K562 (cell line): ENCODE measurements around the gene FMN2.

ENCODE experiments used
- CHD2 ChIP-seq: IDR thresholded peaks from 2 replicates; pipeline ENCODE4 v1.6.1; 2011; ENCODE audit warnings: low read depth, low read length
- CREB1 ChIP-seq, 2 experiments: sonication (generic) in 1 of 2; formaldehyde crosslinking in 1 of 2; IDR thresholded peaks; 2 replicates each; pipeline versions ENCODE4 v1.6.1 to v1.8.0; 2012 to 2022; ENCODE audit warnings: inconsistent platforms in 1 of 2, mild to moderate bottlenecking in 1 of 2, missing genetic modification reagents in 1 of 2, moderate library complexity in 1 of 2
- FOXJ3 ChIP-seq: sonication (generic); formaldehyde crosslinking; IDR thresholded peaks from 2 replicates; pipeline ENCODE4 v1.4.0; 2020; ENCODE audit warnings: mild to moderate bottlenecking, missing genetic modification reagents
- GABPB1 ChIP-seq: sonication (generic); formaldehyde crosslinking; IDR thresholded peaks from 2 replicates; pipeline ENCODE4 v1.8.0; 2022; ENCODE audit warnings: mild to moderate bottlenecking, missing genetic modification reagents
- NFIC ChIP-seq: fragments of 450-650 bp; IDR thresholded peaks from 2 replicates; pipeline ENCODE4 v1.6.1; 2017; ENCODE audit warnings: mild to moderate bottlenecking, inconsistent platforms
- SIX5 ChIP-seq, 2 experiments: IDR thresholded peaks; 2 replicates each; pipeline ENCODE4 v1.6.1; 2011; ENCODE audit warnings: low read length in 2 of 2, borderline replicate concordance in 1 of 2, low read depth in 1 of 2, mild to moderate bottlenecking in 1 of 2, moderate library complexity in 1 of 2; ENCODE audit not compliant: insufficient read depth in 1 of 2
- TF ChIP-seq, protein P1 (sequence below), 3 experiments: IDR thresholded peaks in 2 of 3; conservative IDR thresholded peaks in 1 of 3; 2 replicates each; pipeline ENCODE4 v1.5.1; 2011 to 2012; ENCODE audit warnings: low read length in 3 of 3, mild to moderate bottlenecking in 3 of 3, control low read depth in 2 of 3, improper control_type of control experiment in 1 of 3, inconsistent platforms in 1 of 3, low read depth in 1 of 3, mixed read lengths in 1 of 3, moderate library complexity in 1 of 3; ENCODE audit not compliant: insufficient read depth in 2 of 3
- TF ChIP-seq, protein P2 (sequence below): sonication (generic); formaldehyde crosslinking; IDR thresholded peaks from 2 replicates; pipeline ENCODE4 v1.8.1; 2023; ENCODE audit warnings: mild to moderate bottlenecking, missing genetic modification reagents

GRCh38 chr1:240310226-240310925 is 218.7 kb downstream of the FMN2 start:
- TF ChIP-seq GABPB1 (CRISPR knock-in tag) (no peak), SIX5 (IDR thresholded peaks at IDR 0.05; ENCODE audit: borderline replicate concordance in 1 of 2, insufficient read depth in 1 of 2, low read depth in 1 of 2, low read length in 2 of 2) (no peak), FOXJ3 (no peak), CHD2 (no peak), CREB1 (IDR thresholded peaks at IDR 0.05) (no peak), CREB1 (CRISPR knock-in tag; IDR thresholded peaks at IDR 0.05) (no peak), NFIC (no peak)
- TF ChIP-seq, protein P1, sequence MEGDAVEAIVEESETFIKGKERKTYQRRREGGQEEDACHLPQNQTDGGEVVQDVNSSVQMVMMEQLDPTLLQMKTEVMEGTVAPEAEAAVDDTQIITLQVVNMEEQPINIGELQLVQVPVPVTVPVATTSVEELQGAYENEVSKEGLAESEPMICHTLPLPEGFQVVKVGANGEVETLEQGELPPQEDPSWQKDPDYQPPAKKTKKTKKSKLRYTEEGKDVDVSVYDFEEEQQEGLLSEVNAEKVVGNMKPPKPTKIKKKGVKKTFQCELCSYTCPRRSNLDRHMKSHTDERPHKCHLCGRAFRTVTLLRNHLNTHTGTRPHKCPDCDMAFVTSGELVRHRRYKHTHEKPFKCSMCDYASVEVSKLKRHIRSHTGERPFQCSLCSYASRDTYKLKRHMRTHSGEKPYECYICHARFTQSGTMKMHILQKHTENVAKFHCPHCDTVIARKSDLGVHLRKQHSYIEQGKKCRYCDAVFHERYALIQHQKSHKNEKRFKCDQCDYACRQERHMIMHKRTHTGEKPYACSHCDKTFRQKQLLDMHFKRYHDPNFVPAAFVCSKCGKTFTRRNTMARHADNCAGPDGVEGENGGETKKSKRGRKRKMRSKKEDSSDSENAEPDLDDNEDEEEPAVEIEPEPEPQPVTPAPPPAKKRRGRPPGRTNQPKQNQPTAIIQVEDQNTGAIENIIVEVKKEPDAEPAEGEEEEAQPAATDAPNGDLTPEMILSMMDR (IDR thresholded peaks at IDR 0.05 in 2 of 3, conservative IDR thresholded peaks at IDR 0.05 in 1 of 3; ENCODE audit: insufficient read depth in 2 of 3, low read depth in 1 of 3, low read length in 3 of 3), result no peak
- TF ChIP-seq, protein P2, sequence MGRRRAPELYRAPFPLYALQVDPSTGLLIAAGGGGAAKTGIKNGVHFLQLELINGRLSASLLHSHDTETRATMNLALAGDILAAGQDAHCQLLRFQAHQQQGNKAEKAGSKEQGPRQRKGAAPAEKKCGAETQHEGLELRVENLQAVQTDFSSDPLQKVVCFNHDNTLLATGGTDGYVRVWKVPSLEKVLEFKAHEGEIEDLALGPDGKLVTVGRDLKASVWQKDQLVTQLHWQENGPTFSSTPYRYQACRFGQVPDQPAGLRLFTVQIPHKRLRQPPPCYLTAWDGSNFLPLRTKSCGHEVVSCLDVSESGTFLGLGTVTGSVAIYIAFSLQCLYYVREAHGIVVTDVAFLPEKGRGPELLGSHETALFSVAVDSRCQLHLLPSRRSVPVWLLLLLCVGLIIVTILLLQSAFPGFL (CRISPR knock-in tag), result no peak
